ENCODE results near the gene IL20RA. TPM values are rescaled to one million over a fixed set of nuclear protein-coding genes. Genes with fewer than 3 reads are reported as not detected.

IL20RA gene
- total and polyA plus RNA-seq, 2 experiments from 2014 or later, result 2.6 to 3.5 TPM

DNA sequence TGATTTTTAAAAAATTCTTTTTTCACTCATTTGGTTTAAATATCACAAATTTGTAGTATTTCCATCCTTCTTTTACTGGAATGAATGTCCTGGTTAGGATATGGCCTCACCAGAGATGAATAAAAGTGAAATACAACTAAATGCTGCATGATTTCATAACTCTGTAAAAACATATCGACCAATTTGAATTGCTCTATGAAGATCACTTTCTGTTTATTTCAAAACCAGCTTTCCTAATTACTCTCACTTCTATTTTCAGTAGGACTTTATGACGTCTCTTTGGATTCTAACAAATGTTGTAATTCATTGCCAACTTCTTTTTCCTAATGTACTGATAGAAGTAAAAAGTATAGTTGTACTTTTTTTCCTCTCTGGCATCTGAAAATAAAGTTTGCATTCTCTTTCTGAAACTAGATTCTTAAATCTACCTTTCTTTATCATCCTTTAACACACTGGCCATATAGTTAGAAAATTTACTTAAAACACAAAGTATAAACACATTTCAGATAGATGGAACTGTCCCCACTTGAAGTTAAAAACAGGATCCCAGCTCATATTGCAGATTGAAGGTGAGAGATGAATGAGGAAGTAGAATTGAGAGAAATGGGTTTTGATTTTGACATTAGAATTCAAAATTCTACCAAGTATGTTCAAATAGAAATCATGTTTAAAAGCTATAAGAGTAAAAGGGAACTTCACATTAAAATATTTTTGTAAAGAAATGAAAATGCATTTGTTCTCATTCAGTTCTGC is 40.3 kb upstream of the IL20RA start:
- Histone ChIP-seq H3F3A (replicated peaks; ENCODE audit: low read depth) (no peaks in the 10 kb centered on the region), H3K36me3 (ENCODE audit: insufficient read depth) (no peaks in the 10 kb centered on the region), H3K79me2 (replicated peaks; ENCODE audit: insufficient read depth) (no peaks in the 10 kb centered on the region), H2AFZ (no peak overlapping the region), H3K4me1 (ENCODE audit: insufficient read depth) (peaks cover 4% of the 10 kb centered on the region), H3K4me3 (no peak overlapping the region), H3K9me2 (ENCODE audit: insufficient read depth) (no peaks in the 10 kb centered on the region), H3K27ac (ENCODE audit: low read depth) (no peak overlapping the region), H4K20me1 (replicated peaks; ENCODE audit: insufficient read depth) (no peaks in the 10 kb centered on the region), H3K4me2 (no peak overlapping the region), H3K27me3 (ENCODE audit: insufficient read depth) (no peaks in the 10 kb centered on the region)
- no peaks in the 10 kb centered on the region for H3K27me3 Mint-ChIP-seq (ENCODE audit: insufficient read depth, low read depth, poor library complexity)
- TF ChIP-seq CREB1 (CRISPR knock-in tag; IDR thresholded peaks at IDR 0.05; ENCODE audit: low read depth) (no peak), ZNF114 (CRISPR knock-in tag; IDR thresholded peaks at IDR 0.05) (no peak), STAT1 (IDR thresholded peaks at IDR 0.05; ENCODE audit: unreplicated experiment) (no peak), EZH2phosphoT487 (IDR thresholded peaks at IDR 0.05; ENCODE audit: unreplicated experiment) (no peak), JUNB (IDR thresholded peaks at IDR 0.05; ENCODE audit: unreplicated experiment) (no peak), POLR2AphosphoS5 (IDR thresholded peaks at IDR 0.05; ENCODE audit: low read depth) (no peak), EZH2 (IDR thresholded peaks at IDR 0.05; ENCODE audit: low read depth, unreplicated experiment) (no peak), NANOG (IDR thresholded peaks at IDR 0.05; ENCODE audit: borderline replicate concordance) (no peak), ZNF331 (CRISPR knock-in tag; IDR thresholded peaks at IDR 0.05; ENCODE audit: low read depth) (no peak)
- TF ChIP-seq, protein P1, sequence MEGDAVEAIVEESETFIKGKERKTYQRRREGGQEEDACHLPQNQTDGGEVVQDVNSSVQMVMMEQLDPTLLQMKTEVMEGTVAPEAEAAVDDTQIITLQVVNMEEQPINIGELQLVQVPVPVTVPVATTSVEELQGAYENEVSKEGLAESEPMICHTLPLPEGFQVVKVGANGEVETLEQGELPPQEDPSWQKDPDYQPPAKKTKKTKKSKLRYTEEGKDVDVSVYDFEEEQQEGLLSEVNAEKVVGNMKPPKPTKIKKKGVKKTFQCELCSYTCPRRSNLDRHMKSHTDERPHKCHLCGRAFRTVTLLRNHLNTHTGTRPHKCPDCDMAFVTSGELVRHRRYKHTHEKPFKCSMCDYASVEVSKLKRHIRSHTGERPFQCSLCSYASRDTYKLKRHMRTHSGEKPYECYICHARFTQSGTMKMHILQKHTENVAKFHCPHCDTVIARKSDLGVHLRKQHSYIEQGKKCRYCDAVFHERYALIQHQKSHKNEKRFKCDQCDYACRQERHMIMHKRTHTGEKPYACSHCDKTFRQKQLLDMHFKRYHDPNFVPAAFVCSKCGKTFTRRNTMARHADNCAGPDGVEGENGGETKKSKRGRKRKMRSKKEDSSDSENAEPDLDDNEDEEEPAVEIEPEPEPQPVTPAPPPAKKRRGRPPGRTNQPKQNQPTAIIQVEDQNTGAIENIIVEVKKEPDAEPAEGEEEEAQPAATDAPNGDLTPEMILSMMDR (conservative IDR thresholded peaks at IDR 0.05; ENCODE audit: low read depth in 2 of 2), result no peak
- TF ChIP-seq, protein P2, sequence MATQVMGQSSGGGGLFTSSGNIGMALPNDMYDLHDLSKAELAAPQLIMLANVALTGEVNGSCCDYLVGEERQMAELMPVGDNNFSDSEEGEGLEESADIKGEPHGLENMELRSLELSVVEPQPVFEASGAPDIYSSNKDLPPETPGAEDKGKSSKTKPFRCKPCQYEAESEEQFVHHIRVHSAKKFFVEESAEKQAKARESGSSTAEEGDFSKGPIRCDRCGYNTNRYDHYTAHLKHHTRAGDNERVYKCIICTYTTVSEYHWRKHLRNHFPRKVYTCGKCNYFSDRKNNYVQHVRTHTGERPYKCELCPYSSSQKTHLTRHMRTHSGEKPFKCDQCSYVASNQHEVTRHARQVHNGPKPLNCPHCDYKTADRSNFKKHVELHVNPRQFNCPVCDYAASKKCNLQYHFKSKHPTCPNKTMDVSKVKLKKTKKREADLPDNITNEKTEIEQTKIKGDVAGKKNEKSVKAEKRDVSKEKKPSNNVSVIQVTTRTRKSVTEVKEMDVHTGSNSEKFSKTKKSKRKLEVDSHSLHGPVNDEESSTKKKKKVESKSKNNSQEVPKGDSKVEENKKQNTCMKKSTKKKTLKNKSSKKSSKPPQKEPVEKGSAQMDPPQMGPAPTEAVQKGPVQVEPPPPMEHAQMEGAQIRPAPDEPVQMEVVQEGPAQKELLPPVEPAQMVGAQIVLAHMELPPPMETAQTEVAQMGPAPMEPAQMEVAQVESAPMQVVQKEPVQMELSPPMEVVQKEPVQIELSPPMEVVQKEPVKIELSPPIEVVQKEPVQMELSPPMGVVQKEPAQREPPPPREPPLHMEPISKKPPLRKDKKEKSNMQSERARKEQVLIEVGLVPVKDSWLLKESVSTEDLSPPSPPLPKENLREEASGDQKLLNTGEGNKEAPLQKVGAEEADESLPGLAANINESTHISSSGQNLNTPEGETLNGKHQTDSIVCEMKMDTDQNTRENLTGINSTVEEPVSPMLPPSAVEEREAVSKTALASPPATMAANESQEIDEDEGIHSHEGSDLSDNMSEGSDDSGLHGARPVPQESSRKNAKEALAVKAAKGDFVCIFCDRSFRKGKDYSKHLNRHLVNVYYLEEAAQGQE (IDR thresholded peaks at IDR 0.05; ENCODE audit: unreplicated experiment), result no peak
- no peak overlapping the region for H3K27ac Mint-ChIP-seq
- no peaks in the 10 kb centered on the region for H3K36me3 Mint-ChIP-seq (ENCODE audit: low read depth)
- H3K9me3 Mint-ChIP-seq, result no peaks in the 10 kb centered on the region
- ATAC-seq (no peak), DNase-seq (ENCODE audit: low spot score) (no peak)
- no peak overlapping the region for H3K4me3 Mint-ChIP-seq
- peaks cover 20% of the 10 kb centered on the region for H3K4me1 Mint-ChIP-seq
